Head of caudate nucleus (tissue), 42 donors: ENCODE data around the gene BABAM1.

Experiments
- DNase-seq, 42 donors: peaks; one replicate each; pipeline versions ENCODE4 v3.0.0 to v3.0.0-alpha.2; 2020 to 2021; ENCODE audit warnings: mixed read lengths in 7 of 42
- intact Hi-C: fragments of 100-400 bp; cut with DNase I; formaldehyde crosslinking; loops from one replicate; pipeline ENCODE4 v1.15.0; 2022

The BABAM1 gene

DNA sequence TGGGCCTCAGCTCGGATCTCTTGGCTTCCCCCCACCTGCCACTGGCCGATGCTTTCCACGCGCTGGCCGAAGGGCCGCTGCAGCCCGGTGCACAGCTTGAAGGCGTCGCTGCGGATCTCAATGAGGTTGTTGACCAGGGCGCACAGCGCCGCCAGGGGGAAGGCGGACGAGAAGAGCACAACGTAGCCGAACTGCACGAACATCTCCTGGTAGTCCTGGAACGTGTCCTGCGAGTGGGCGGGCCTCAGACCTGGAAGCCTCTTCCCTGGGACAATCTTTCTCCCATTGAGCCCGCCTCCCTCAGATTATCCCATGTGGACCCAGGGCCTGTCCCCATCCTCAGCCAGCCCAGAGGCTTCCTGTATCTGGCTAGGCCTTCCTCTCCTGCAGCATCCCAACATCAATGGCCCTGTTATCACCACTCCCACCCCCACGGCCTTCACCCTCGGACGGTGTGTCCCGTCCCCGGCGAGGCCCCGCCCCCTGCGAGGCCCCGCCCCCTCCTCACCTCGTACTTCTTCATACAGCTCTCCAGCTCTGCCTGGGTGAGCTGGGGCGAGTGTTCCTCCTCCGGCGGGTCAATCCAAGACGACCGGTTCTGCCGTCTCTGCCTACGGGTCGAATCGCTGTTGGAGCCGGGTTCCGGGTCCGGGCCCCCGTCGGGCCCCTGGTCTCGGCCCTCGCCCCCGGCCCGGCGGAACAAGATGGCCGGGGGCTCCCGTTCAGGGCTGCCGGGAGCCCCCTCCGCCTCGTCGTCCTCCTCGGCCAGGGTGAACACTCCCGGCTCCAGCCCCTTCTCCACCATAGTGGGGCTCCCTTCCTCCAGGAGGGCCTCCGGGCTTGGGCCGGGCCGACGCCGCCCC, 60.6 kb downstream of the BABAM1 start:
- DNase-seq, result no peak
- intact Hi-C loops, result no loop called here
